ENCODE measurements around the gene COIL.

GRCh38 chr17:56926704-56927103 is 34.1 kb downstream of the COIL start:
- TF ChIP-seq CTCF (IDR thresholded peaks at IDR 0.05) = no peak
- no peak for TF ChIP-seq POLR2A (IDR thresholded peaks at IDR 0.05)

All from heart left ventricle (tissue), 13 donors.